HFF-Myc (cell line): ENCODE results near the gene FKBP1A.
"Not testable (repeated sequence)": the region's sequence is repeated elsewhere in the genome, so short reads cannot be mapped to it uniquely, and the experiment has no call there.

Source experiments
- DNase-seq: peaks from one replicate; pipeline ENCODE4 v3.0.0-alpha.2; 2011; ENCODE audit warnings: low read depth; ENCODE audit errors: extremely low read depth
- H3K4me3 ChIP-seq: replicated peaks from 2 replicates; pipeline ENCODE4 v1.5.1; 2011; ENCODE audit warnings: low read depth, mild to moderate bottlenecking, control low read depth, low read length
- CTCF ChIP-seq: IDR thresholded peaks from 2 replicates; pipeline ENCODE4 v1.5.1; 2012; ENCODE audit warnings: mild to moderate bottlenecking, low read depth, low read length, control low read depth; ENCODE audit errors: missing control alignments

FKBP1A gene

DNA sequence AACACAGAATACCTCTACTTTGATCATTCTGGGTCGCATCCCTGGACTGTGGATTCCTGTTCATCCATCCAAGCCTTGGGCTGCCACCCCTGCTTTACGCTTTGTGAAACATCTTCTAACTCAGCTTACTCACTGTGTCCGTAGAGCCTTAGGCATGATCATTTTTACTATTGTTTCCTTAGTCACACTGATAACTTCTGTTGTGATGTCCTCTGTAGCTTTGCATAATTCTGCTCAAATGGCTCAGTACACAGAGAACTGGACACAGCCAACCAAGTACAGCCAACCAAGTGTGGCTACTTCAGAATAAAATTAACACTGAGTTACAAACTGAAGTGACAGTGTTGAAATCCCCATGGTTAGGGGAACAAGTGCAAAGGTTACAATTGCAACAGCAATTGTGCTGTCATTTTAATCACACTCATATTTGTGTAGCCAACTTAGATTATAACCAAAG is 8.6 kb upstream of the FKBP1A start:
- DNase-seq = no peak
- no peak for TF ChIP-seq CTCF
- no peak overlapping the region for H3K4me3 ChIP-seq

DNA sequence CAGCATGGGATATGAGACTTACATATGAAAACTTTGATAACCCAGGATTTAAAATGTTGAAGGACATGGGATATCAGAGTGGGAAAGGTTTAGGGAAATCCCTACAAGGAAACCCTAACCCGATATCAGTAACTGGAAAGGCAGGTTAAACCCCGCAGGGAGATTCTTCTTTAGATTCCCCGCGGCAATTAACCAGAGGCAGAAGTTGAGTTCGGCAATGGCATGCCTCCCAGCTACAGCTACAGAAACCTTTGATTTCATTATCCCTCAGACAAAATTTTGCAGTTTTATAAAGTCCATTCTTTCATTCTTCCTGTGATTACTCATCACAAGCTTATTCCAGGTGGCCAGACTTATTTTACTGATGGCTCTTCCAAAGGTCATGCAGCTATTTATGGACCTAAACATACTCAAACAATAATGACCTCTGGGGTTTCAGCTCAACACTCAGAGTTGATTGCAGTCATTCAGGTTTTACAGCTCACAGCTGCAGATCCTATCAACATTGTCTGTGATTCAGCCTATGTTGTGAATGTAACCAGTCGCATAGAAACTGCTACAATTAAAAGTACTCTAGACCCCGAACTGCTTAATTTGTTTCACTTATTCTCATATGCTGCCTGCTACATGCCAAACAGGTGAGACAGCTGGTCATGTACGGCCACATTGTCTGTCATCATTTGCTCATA is 7.0 kb upstream of the FKBP1A start:
- not testable (repeated sequence) for H3K4me3 ChIP-seq, DNase-seq

DNA sequence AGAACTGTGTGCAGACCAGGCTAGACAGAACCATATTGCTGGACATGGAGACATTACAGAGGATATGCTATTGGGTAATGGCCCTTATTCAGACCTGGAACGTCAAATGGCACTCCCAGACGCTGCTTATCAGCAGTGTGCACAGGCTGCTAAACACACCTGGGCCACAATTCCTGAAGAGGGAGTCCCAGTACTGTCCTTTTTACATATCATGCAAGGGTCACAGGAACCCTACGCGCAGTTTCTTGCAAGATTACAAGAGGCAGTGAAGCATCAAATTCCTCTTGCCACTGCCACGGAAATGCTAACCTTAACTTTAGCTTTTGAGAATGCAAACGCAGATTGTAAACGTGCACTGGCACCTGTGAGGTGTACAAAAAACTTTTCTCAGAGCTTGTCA is 5.3 kb upstream of the FKBP1A start:
- DNase-seq, H3K4me3 ChIP-seq: not testable (repeated sequence)

DNA sequence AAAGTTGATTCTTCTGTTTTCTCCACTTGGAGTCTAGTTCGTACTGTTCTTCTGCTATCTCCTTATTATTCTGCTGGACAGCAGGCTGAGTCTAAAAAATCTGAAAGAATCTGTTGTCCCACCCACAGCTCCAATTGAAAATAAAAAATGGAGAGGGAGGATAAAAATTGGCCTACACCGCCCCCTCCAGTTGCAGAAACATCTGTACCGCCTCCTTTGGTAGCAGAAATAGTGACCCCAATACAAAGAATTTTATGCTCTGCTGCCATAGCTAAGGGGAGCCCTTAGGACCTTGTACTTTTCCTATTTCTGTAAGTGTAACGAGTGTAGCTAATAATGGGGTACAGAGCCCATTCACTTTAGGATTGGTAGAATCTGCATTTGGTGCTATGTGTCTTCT is 4.9 kb upstream of the FKBP1A start:
- no peak overlapping the region for H3K4me3 ChIP-seq
- no peak for TF ChIP-seq CTCF
- no peak for DNase-seq

DNA sequence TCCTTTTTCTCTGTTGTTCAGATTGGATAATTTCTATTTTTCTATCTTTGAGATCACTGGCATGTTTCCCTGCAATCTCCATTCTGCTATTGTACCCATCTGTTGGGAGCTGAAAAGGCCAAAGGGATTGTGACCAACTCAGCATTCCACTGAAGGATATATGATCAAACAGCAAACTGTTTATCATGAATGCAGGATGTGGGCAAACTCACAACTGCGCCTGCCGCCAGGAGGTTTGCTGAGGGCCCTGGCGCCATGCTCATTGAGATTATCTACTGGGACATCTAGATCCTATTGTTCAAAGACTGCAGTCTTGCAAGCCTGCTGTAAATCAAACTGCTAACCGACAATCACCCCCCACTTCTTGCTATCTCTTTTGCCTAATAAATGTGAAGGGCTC is 3.8 kb upstream of the FKBP1A start:
- DNase-seq = no peak
- no peak for TF ChIP-seq CTCF
- H3K4me3 ChIP-seq = no peak overlapping the region

DNA sequence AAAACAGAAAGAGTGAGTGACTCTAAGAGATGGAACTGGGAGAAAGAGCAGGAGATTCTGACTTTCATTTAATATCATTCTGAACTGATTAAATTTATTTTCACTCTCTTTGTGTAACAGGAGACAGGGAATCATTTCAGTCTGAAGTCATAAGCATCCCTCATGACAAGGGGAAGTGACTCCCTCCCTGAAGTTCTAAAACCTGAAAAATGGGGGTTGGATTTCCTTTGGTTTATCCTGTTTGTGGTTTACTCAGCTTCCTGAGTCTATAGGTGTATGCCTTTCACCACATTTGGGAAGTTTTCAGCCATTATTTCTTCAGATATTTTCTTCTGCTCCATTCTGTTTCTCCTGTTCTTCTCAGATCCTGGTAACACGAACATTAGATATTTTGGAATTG is 3.4 kb upstream of the FKBP1A start:
- no peak overlapping the region for H3K4me3 ChIP-seq
- TF ChIP-seq CTCF = no peak
- no peak for DNase-seq

DNA sequence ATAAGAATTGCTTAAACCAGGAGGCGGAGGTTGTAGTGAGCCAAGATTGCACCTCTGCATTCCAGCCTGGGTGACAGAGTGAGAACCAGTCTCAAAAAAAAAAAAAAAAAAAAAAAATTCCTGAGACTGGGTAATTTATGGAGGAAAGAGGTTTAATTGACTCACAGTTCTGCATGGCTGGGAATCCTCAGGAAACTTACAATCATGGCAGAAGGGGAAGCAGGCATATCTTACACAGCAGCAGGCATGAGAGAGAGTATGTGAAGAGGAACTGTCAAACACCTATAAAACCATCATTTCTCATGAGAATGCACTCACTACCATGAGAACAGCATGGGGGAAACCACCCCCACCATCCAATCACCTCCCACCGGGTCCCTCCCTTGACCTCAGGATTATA is 1.8 kb upstream of the FKBP1A start:
- no peak for DNase-seq
- H3K4me3 ChIP-seq = no peak overlapping the region
- TF ChIP-seq CTCF = no peak

DNA sequence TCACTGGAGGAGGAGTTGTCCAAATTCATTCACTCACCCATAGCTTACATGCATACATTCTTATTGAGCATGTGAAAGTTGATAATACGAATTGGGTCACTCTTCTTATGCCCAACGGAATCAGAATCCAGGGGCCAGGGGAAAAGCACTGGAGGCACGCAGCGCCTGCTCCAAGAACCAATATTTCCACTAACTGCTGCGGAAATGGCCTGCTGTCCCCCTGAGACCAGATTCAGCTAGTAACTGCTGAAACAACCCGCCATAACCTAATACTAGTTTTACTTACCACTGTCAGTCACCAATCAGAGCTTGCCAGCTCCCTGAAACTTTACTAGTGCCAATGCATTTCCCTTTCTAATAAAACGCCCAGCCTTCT is 641 bp upstream of the FKBP1A start:
- H3K4me3 ChIP-seq = peak overlapping the region; percentile 96
- no peak for TF ChIP-seq CTCF
- no peak for DNase-seq
